HG02981 (cell line): Measurements from ENCODE around the gene TUSC7.

Experiments
- ATAC-seq: cut with Tn5 transposase; IDR thresholded peaks from one replicate; pipeline ENCODE4 v1.9.1; 2021; ENCODE audit warnings: mild to moderate bottlenecking, moderate library complexity; ENCODE audit not compliant: unreplicated experiment

Gene TUSC7

DNA sequence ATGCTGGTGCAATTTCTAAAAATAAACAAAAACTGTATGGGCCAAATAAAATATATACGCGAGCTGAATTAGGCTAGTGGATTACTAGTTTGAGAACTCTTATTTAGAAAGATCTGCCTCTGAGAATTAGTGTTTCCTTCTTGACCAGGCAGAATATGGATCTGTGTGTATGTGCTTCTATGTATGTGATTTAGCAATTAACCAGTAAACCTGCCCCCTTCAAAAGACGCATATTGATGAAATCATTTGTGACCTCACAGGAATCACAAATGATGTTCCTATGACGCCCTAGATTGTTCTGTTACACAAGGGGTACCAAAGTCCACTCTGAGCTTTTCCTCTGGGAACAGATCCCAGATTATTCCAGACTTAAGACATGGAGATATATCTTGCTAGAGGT lies at the start of gene TUSC7:
Gene TUSC7 (plus strand): TSS at position 301 of the 400 bp plus-strand sequence.
- no peak for ATAC-seq

- ATAC-seq, result no peak
Observed at GRCh38 chr3:116661196-116661595, 48.4 kb upstream of the TUSC7 start.

DNA sequence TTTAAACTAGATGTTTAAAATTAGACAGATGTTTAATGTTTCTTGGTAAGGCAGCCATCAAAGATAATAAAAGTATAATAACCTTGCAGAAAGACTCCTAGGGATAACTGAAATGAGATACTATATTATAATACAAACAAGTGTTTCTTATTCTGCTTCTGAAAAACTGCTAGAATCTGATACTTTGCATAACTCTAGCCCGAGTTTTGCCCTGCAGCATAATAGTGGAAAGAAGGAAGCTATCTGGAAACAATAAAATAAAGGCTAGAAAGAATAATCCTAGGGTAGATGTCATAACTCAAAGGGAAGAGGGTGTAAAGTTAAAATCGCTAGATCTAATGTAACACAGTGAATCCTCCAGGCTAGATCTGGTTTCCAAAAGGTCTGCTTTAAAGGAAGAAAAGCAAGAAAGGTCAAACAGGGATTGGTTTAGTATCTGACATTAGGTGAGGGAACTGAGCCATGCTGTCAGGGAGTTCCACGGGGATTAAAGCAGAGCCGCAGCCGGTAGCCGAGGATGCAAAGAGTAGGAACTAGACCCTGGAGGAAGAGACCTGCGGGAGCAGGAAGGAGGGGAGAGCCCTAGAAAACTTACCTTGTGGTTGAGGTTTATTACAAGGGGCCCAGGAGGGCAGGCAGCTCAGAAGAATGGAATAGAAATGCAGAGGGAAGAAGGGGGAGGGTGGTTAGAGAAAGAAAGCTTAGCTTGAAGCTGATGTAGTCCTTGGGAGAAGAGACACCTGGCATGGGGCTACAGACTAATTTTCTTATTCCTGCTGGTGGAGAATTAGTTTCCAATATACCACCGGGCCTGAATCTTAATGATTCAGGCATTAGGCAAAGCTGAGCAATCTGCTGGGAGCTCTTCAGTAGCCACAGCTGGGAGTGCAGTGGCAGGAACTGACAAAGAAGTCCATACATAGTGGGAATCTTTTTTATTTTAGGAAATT lies 46.1 kb upstream of the TUSC7 start:
- ATAC-seq, result no peak

DNA sequence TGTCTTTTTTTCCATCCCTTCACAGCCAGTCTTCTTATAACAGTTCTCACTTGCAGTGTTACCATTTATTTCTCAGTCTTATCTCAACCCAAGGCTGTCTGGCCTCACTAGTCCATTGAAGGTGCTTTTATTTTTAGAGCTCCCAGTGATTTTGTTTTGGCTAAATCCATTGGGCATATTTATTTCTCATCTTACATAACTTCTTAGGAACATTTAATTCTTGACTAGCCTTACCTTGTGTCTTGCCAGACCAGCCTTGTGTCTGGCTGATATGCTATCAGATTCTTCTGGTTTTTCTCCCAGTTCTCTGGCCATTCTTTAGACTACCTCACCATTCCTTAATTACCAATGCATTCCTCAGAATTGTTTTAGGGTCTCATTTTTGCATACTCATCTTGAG lies 42.3 kb upstream of the TUSC7 start:
- no peak for ATAC-seq

- ATAC-seq, result no peak
Observed at GRCh38 chr3:116667791-116668190, 41.8 kb upstream of the TUSC7 start.

- no peak for ATAC-seq
Observed at GRCh38 chr3:116669576-116669975, 40.0 kb upstream of the TUSC7 start.

DNA sequence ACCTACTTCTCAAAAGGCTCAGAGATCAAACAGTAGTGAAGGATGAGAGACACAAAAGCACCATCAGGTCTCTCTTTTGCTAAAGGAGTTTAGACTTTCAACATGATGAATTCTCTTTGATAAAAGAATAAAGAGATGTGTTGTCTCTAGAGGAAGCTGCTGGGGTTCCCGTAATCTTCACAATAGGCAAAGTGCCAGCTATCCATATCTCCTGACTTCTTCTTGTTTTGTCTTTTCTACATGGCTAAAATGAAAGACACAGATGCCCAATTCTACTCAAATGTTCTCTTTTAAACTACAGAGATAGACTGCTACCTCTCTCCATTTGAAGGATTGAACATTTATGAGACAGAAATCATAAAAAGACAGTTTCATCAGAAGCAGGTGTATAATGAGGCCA lies 38.4 kb upstream of the TUSC7 start:
- ATAC-seq, result no peak

DNA sequence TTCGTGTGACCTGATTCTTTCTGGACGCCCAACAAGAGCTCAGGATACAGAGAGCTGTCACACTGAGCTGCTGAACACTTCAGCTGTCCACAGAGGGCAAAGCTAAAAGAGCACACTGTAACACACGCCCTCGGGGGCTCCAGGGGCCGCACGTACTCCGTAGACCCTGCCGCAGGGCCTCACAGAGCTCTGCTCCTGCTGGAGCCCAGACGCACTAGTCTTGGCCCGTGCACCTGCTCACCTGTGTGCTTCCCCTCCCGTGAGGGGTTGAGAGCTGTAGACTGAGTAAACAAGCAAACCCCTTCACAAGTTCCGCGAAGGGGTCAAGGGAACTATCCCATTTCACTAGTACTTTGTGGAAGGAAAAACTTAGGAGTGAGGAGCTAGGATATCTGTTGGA lies 30.7 kb upstream of the TUSC7 start:
- ATAC-seq, result no peak

DNA sequence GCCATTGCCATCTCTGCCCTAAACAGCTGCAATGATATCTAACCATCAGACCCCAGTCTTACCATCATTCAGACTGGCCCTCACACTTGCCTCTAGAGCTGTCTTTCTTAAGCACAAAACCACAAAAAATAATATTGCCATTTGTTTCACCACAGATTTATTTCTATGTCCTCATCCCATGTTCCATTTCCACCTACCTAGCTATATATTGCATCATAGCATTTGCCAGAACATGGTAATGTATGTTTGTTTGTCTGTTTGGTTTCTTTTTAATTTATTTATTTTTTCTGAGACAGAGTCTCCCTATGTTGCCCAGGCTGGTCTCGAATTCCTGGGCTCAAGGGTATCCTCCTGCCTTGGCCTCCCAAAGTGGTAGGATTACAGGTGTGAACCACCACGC lies 18.5 kb upstream of the TUSC7 start:
- no peak for ATAC-seq

DNA sequence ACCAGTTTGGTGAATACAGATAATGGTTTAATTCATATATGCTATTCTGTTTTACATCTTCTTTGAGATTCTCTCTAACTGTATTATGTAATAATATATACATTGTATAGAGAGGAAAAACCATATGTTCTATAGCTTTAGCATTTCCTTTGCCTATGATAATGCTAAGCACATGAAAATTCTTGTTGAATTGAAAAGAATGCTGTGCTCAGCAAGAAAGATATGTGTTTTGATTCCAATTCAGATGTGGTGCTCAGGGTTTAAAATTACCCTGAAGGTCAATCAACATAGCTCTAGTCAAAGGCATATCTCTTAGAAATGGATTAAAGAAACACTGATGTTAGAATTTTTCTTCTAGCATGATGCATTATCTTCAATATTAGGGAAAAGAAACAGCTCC lies 8.5 kb upstream of the TUSC7 start:
- ATAC-seq, result no peak

- ATAC-seq, result no peak
Observed at GRCh38 chr3:116702334-116702733, 7.2 kb upstream of the TUSC7 start.

- ATAC-seq, result no peak
Observed at GRCh38 chr3:116707531-116707930, 2.0 kb upstream of the TUSC7 start.

GRCh38 chr3:116716490-116716889 lies 6.9 kb downstream of the TUSC7 start:
- ATAC-seq, result no peak

GRCh38 chr3:116717566-116717965 lies 8.0 kb downstream of the TUSC7 start:
- no peak for ATAC-seq

GRCh38 chr3:116728454-116728853 lies 18.9 kb downstream of the TUSC7 start:
- ATAC-seq, result no peak

DNA sequence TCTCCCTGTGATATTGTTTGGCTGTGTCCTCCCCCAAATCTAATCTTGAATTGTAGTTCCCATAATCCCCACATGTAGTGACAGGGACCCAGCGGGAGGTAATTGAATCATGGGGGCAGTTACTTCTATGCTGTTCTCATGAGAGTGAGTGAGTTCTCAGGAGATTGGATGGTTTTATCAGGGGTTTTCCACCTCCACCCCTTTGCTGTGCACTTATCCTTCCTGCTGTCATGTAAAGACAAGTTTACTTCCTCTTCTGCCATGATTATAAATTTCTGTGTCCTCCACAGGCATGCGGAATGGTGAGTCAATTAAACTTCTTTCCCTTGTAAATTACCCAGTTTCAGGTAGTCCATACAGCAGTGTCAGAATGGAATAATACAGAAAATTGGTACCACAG lies 24.7 kb downstream of the TUSC7 start:
- ATAC-seq, result no peak

GRCh38 chr3:116739678-116740077 lies 30.1 kb downstream of the TUSC7 start:
- ATAC-seq, result no peak

GRCh38 chr3:116740293-116740692 lies 30.7 kb downstream of the TUSC7 start:
- no peak for ATAC-seq

DNA sequence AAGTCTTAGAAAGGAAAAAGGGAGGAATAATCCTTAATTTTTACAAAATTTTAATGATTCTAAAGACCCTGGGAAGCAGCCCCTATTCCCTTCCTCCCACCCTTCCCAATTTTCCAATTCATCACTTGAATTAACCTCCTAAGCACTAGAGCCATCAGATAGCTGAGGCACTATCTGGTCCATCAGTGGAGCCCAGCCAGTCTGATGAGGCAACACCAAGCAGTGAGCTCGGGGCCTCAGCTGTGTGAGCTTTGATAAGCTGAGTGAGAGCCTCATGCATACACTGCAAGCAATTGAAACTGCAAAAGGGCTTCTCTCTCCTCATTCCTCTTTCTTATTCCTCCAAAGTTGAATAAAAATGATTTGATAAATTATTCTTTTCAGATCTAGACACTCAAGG lies 31.9 kb downstream of the TUSC7 start:
- no peak for ATAC-seq

GRCh38 chr3:116743062-116743461 lies 33.5 kb downstream of the TUSC7 start:
- ATAC-seq, result no peak

DNA sequence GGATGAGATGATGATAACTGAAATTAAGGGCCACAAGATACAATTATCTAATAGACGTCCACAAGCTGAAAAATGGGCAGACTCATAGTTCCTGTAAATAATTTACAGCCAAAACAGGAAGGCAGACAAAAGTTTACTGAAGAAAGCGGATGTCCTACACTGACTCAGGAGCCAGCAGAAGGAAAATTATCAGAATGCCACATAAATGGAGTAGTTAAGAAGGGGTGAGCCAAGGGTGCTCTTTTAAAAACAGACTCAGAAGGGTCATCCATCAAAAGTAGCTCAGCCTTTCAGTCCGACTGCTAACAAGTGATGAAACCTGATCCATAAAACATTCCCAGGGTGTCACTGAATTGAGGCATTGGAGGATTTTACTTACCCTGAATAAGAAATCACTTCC lies 39.8 kb downstream of the TUSC7 start:
- no peak for ATAC-seq

- ATAC-seq, result no peak
Observed at GRCh38 chr3:116757315-116757714, 47.7 kb downstream of the TUSC7 start.

- ATAC-seq, result no peak
Observed at GRCh38 chr3:116759316-116759715, 49.7 kb downstream of the TUSC7 start.
